GM18520 (cell line): ENCODE data around the gene PPIL6.
A peak's percentile ranks its signal among the peaks of the same experiment; 100 is the strongest.

Experiments used
- ATAC-seq: cut with Tn5 transposase; IDR thresholded peaks from one replicate; pipeline ENCODE4 v1.9.1; 2021; ENCODE audit not compliant: unreplicated experiment

PPIL6 gene

GRCh38 chr6:109440331-109441068 lies at the start of gene PPIL6, which contains the start of gene SMPD2:
PPIL6 (minus strand) TSS chr6:109440628; CDS start chr6:109440590, 38 bp downstream.
SMPD2 (plus strand) TSS chr6:109440724; CDS start chr6:109441122, 398 bp downstream.
- peak; percentile 88 for ATAC-seq

GRCh38 chr6:109488001-109488400 lies 47.6 kb upstream of the PPIL6 start:
- no peak for ATAC-seq

- ATAC-seq: no peak
Observed at GRCh38 chr6:109486068-109486467, 45.6 kb upstream of the PPIL6 start.

- no peak for ATAC-seq
Observed at GRCh38 chr6:109485266-109485935, 45.0 kb upstream of the PPIL6 start.

- ATAC-seq: no peak
Observed at GRCh38 chr6:109484122-109484521, 43.7 kb upstream of the PPIL6 start.

- no peak for ATAC-seq
Observed at GRCh38 chr6:109483735-109484057, 43.3 kb upstream of the PPIL6 start.

GRCh38 chr6:109482905-109483734 lies 42.7 kb upstream of the PPIL6 start, which contains the start of gene ZBTB24:
ZBTB24 (minus strand) TSS chr6:109483219; CDS start chr6:109482026, 1,193 bp downstream.
- peak; percentile 85 for ATAC-seq

GRCh38 chr6:109480993-109481480 lies 40.6 kb upstream of the PPIL6 start:
- no peak for ATAC-seq

- ATAC-seq: no peak
Observed at GRCh38 chr6:109478841-109479624, 38.6 kb upstream of the PPIL6 start.

- ATAC-seq: no peak
Observed at GRCh38 chr6:109478222-109478805, 37.9 kb upstream of the PPIL6 start.

- peak; percentile 44 for ATAC-seq
Observed at GRCh38 chr6:109477725-109478124, 37.3 kb upstream of the PPIL6 start.

GRCh38 chr6:109477184-109477583 lies 36.8 kb upstream of the PPIL6 start:
- no peak for ATAC-seq

- ATAC-seq: no peak
Observed at GRCh38 chr6:109475625-109476024, 35.2 kb upstream of the PPIL6 start.

- ATAC-seq: no peak
Observed at GRCh38 chr6:109474995-109475394, 34.6 kb upstream of the PPIL6 start.

GRCh38 chr6:109473120-109473519 lies 32.7 kb upstream of the PPIL6 start:
- ATAC-seq: no peak

GRCh38 chr6:109472132-109472995 lies 31.9 kb upstream of the PPIL6 start:
- ATAC-seq: no peak

- ATAC-seq: peak; percentile 35
Observed at GRCh38 chr6:109471105-109471810, 30.8 kb upstream of the PPIL6 start.

- no peak for ATAC-seq
Observed at GRCh38 chr6:109469591-109470189, 29.3 kb upstream of the PPIL6 start.
